GM12873 (cell line): Measurements from ENCODE around the gene MPPED2.

ENCODE experiments used
- TF ChIP-seq, protein P1 (sequence below): IDR thresholded peaks from 2 replicates; pipeline ENCODE4 v1.5.1; 2012; ENCODE audit warnings: low read depth, mild to moderate bottlenecking, moderate library complexity, low read length, control low read depth; ENCODE audit not compliant: insufficient read depth; ENCODE audit errors: missing control alignments

The MPPED2 gene

DNA sequence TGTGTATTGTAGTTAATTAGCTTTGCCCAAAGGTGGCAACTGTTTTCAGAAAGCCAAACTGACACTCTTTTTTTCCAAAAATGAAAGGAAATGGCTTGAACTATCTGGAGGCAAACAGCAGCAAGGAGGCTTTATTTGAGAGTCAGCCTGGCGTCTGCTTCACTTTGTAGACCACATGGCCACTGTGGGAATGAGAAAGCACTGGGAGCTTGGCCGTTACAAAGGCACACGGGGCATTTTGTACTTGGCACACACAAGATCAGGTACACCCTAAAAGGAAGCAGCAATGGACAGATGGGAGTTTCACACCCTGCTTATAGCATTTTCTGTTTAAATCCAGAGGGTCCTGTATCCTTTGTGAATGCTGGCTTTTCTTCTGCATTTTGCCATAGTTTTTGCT is 126.3 kb downstream of the MPPED2 start:
- TF ChIP-seq, protein P1, sequence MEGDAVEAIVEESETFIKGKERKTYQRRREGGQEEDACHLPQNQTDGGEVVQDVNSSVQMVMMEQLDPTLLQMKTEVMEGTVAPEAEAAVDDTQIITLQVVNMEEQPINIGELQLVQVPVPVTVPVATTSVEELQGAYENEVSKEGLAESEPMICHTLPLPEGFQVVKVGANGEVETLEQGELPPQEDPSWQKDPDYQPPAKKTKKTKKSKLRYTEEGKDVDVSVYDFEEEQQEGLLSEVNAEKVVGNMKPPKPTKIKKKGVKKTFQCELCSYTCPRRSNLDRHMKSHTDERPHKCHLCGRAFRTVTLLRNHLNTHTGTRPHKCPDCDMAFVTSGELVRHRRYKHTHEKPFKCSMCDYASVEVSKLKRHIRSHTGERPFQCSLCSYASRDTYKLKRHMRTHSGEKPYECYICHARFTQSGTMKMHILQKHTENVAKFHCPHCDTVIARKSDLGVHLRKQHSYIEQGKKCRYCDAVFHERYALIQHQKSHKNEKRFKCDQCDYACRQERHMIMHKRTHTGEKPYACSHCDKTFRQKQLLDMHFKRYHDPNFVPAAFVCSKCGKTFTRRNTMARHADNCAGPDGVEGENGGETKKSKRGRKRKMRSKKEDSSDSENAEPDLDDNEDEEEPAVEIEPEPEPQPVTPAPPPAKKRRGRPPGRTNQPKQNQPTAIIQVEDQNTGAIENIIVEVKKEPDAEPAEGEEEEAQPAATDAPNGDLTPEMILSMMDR = no peak

DNA sequence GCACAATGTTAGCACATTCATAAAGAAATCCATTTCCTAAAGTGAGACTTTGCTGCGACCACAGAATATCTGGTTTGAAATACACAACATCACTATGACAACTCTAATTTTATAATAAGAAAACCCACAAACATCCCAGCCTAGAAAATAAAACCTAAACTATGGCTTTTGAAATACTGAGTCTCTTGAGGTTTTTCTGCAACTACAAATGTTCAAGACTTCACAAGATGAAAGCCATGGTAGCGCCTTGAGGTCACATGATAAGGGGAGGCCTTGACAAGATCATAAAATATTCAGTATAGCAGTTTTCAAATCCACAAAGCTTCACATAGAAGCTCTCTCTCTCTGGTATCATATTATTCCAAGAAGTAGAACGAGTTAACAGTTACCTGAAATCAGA is 126.8 kb downstream of the MPPED2 start:
- TF ChIP-seq, protein P1 = no peak

GRCh38 chr11:30458541-30458940 is 127.6 kb downstream of the MPPED2 start:
- TF ChIP-seq, protein P1 = no peak

- TF ChIP-seq, protein P1 = no peak
These were observed 129.1 kb downstream of the MPPED2 start for GRCh38 chr11:30457087-30457486.

GRCh38 chr11:30455025-30455424 is 131.1 kb downstream of the MPPED2 start:
- TF ChIP-seq, protein P1 = no peak

DNA sequence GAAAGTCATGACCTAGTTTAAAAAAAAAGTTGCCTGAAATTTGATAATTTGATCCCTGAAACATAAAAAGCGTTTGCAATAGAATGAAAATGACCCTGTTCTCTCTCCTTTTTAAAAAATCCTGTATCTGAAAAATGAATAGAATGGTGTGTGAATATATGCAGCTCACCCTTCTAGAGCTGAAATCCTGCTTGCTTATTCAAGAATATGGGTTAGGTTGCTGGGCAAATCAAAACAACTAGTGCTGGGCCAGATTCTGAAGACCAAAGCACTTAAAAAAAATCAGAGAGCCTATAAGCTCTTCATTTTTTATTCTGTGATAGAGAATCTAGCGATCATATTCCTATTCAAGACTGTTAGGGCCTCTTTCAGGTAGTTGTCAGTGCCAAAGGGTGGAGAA is 131.6 kb downstream of the MPPED2 start:
- TF ChIP-seq, protein P1 = no peak

- TF ChIP-seq, protein P1 = no peak
These were observed 132.0 kb downstream of the MPPED2 start for GRCh38 chr11:30454111-30454510.

DNA sequence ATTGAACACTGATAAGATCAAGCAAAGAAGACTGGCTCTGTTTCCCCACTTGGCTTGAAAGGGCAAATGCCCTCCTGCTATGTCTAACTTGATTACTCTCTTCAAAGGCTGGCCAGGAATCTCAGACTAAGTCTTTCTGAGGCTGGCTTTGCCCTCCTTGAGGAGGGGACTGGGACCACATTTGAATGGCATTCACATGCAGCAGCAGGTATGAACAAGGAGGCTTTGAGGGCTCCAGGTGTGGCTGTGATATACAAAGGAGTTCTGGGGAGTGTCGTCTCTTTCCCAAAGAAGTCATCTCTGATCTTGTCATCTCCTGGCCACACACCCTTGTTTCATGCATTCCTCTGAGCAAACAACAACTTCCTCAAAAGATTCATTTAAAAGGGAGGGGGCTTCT is 132.4 kb downstream of the MPPED2 start:
- TF ChIP-seq, protein P1 = no peak
